ENCODE measurements around the gene OSBPL3. TPM values are rescaled to one million over a fixed set of nuclear protein-coding genes. Genes with fewer than 3 reads are reported as not detected.

OSBPL3 gene
- total RNA-seq, 1 experiment from 2014 or later = 9.2 TPM

DNA sequence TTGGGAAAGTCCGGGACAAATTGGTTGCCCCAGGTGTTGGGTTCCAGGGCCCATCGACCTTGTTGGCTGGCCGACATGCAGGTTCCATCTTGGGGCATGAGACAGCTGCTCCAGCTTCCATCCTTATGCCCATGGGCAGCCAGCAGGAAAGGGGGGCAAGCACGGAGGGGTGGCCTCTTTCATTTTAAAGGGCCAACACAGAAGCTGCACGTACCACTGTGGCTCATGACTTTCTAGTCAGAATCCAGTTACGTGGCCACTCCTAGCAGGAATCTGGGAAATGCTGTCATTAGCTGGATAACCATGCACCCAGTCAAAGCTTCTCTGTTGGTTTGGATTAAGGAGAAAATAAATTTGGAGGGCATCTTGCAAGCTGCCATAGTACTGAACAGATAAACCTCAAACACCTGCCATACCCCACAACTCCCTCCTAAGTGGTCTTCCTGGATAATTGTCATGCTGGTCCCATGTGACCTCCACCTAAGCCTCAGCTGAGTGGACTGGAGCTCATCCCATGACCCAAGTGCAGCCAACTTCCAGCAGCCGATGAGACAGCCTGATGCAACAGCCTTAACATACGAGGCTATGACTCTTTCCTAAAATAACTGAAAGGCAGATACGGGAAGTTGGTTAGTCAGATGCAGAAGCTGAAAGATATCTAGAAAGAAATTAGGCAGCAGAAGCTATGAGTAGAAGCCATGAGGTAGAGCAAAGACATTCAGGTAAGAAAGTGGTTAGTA is 201.3 kb downstream of the OSBPL3 start:
- H3K27me3 ChIP-seq (ENCODE audit: control insufficient read depth, insufficient read depth, low read length) = no peaks in the 10 kb centered on the region
- no peak for TF ChIP-seq POLR2AphosphoS5 (IDR thresholded peaks at IDR 0.05; ENCODE audit: low read depth, low read length)
- H3K9me3 ChIP-seq (ENCODE audit: control insufficient read depth, insufficient read depth, low read depth, low read length) = no peaks in the 10 kb centered on the region
- DNase-seq (ENCODE audit: low read depth, low spot score) (no peak), ATAC-seq (no peak)
- no peak overlapping the region for H3K27ac ChIP-seq (ENCODE audit: low read length)
- in situ Hi-C loops (cut with HindIII; ENCODE audit: low pct_unique_long_range_greater_than_20kb, low sequenced_read_pairs) = no loop called here
- intact Hi-C loops (cut with micrococcal nuclease; ENCODE audit: unreplicated experiment) = no loop called here
- H3K4me1 ChIP-seq (ENCODE audit: control insufficient read depth, insufficient read depth, low read length) = no peaks in the 10 kb centered on the region
- no peak overlapping the region for H3K4me3 ChIP-seq (ENCODE audit: low read depth in 2 of 2, low read length in 2 of 2)
- BruUV-seq (replicated peaks) = no TSS peak
- POLR2A ChIA-PET = no interaction called here
- no peaks in the 10 kb centered on the region for H3K36me3 ChIP-seq (ENCODE audit: control insufficient read depth, insufficient read depth, low read length)
- CTCF ChIA-PET = no interaction called here

DNA sequence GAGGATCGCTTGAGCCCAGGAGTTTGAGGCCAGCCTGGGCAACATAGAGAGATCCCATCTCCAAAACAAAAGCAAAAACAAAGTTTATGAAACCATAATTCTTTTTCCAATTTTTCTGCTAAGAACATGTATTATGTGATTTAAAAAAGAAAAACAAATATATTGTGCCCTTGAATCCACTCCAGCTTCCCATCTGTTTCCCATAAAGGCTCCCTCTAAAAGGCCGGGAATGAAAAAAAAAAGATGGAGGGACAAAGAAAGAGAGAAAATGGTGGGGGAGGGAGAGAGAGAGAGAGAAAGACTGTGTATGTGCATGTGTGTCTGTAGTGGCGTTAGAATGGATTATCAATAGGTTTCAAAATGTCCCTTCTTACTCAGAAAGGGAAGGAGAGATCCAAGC is 202.2 kb downstream of the OSBPL3 start:
- POLR2A ChIA-PET = no interaction called here
- DNase-seq (ENCODE audit: low read depth, low spot score) (no peak), ATAC-seq (no peak)
- CTCF ChIA-PET = no interaction called here
- Histone ChIP-seq H3K27me3 (ENCODE audit: control insufficient read depth, insufficient read depth, low read length) (no peaks in the 10 kb centered on the region), H3K36me3 (ENCODE audit: control insufficient read depth, insufficient read depth, low read length) (no peaks in the 10 kb centered on the region), H3K27ac (ENCODE audit: low read length) (no peak overlapping the region), H3K4me1 (ENCODE audit: control insufficient read depth, insufficient read depth, low read length) (no peaks in the 10 kb centered on the region), H3K4me3 (ENCODE audit: low read depth in 2 of 2, low read length in 2 of 2) (no peak overlapping the region), H3K9me3 (ENCODE audit: control insufficient read depth, insufficient read depth, low read depth, low read length) (no peaks in the 10 kb centered on the region)
- in situ Hi-C loops (cut with HindIII; ENCODE audit: low pct_unique_long_range_greater_than_20kb, low sequenced_read_pairs) = no loop called here
- intact Hi-C loops (cut with micrococcal nuclease; ENCODE audit: unreplicated experiment) = no loop called here
- TF ChIP-seq, protein P1, sequence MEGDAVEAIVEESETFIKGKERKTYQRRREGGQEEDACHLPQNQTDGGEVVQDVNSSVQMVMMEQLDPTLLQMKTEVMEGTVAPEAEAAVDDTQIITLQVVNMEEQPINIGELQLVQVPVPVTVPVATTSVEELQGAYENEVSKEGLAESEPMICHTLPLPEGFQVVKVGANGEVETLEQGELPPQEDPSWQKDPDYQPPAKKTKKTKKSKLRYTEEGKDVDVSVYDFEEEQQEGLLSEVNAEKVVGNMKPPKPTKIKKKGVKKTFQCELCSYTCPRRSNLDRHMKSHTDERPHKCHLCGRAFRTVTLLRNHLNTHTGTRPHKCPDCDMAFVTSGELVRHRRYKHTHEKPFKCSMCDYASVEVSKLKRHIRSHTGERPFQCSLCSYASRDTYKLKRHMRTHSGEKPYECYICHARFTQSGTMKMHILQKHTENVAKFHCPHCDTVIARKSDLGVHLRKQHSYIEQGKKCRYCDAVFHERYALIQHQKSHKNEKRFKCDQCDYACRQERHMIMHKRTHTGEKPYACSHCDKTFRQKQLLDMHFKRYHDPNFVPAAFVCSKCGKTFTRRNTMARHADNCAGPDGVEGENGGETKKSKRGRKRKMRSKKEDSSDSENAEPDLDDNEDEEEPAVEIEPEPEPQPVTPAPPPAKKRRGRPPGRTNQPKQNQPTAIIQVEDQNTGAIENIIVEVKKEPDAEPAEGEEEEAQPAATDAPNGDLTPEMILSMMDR (IDR thresholded peaks at IDR 0.05) = no peak
- TF ChIP-seq SIN3A (IDR thresholded peaks at IDR 0.05; ENCODE audit: borderline replicate concordance, insufficient read depth, low read depth, low read length) (no peak), POLR2AphosphoS5 (IDR thresholded peaks at IDR 0.05; ENCODE audit: low read depth, low read length) (no peak), TCF7L2 (IDR thresholded peaks at IDR 0.05; ENCODE audit: low read depth, low read length) (no peak)
- TF ChIP-seq, protein P2, sequence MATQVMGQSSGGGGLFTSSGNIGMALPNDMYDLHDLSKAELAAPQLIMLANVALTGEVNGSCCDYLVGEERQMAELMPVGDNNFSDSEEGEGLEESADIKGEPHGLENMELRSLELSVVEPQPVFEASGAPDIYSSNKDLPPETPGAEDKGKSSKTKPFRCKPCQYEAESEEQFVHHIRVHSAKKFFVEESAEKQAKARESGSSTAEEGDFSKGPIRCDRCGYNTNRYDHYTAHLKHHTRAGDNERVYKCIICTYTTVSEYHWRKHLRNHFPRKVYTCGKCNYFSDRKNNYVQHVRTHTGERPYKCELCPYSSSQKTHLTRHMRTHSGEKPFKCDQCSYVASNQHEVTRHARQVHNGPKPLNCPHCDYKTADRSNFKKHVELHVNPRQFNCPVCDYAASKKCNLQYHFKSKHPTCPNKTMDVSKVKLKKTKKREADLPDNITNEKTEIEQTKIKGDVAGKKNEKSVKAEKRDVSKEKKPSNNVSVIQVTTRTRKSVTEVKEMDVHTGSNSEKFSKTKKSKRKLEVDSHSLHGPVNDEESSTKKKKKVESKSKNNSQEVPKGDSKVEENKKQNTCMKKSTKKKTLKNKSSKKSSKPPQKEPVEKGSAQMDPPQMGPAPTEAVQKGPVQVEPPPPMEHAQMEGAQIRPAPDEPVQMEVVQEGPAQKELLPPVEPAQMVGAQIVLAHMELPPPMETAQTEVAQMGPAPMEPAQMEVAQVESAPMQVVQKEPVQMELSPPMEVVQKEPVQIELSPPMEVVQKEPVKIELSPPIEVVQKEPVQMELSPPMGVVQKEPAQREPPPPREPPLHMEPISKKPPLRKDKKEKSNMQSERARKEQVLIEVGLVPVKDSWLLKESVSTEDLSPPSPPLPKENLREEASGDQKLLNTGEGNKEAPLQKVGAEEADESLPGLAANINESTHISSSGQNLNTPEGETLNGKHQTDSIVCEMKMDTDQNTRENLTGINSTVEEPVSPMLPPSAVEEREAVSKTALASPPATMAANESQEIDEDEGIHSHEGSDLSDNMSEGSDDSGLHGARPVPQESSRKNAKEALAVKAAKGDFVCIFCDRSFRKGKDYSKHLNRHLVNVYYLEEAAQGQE (IDR thresholded peaks at IDR 0.05; ENCODE audit: insufficient read depth in 1 of 2, low read depth in 2 of 2, low read length in 1 of 2) = no peak
- no TSS peak for BruUV-seq (replicated peaks)

DNA sequence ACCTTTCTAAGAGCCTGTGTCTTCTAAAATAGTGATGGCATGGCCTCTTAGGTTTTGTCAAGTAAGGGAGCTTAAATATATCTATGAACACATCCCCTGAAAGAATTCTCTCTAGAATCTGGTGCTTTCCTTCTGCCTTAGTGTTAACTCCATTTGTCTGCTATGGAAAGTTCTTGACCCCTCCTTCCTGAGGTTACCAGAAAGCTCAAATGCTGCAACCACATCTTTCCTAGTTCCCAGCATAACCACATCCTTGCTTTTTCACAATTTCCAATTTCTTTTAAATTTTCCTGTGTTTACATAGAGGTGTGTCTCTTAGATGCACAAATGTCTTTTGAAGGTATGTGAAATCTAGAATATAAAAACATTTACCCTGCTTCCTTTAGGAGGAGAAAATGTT is 206.3 kb downstream of the OSBPL3 start:
- H3K27ac ChIP-seq (ENCODE audit: low read length) = no peak overlapping the region
- DNase-seq (ENCODE audit: low read depth, low spot score) = no peak
- no peaks in the 10 kb centered on the region for H3K27me3 ChIP-seq (ENCODE audit: control insufficient read depth, insufficient read depth, low read length)
- no peaks in the 10 kb centered on the region for H3K36me3 ChIP-seq (ENCODE audit: control insufficient read depth, insufficient read depth, low read length)
- no peak for ATAC-seq
- CTCF ChIA-PET = no interaction called here
- no peaks in the 10 kb centered on the region for H3K4me1 ChIP-seq (ENCODE audit: control insufficient read depth, insufficient read depth, low read length)
- no peaks in the 10 kb centered on the region for H3K9me3 ChIP-seq (ENCODE audit: control insufficient read depth, insufficient read depth, low read depth, low read length)
- BruUV-seq (replicated peaks) = no TSS peak
- in situ Hi-C loops (cut with HindIII; ENCODE audit: low pct_unique_long_range_greater_than_20kb, low sequenced_read_pairs) (no loop called here), intact Hi-C loops (cut with micrococcal nuclease; ENCODE audit: unreplicated experiment) (no loop called here)
- no peak overlapping the region for H3K4me3 ChIP-seq (ENCODE audit: low read depth in 2 of 2, low read length in 2 of 2)
- POLR2A ChIA-PET = no interaction called here
- TF ChIP-seq POLR2AphosphoS5 (IDR thresholded peaks at IDR 0.05; ENCODE audit: low read depth, low read length) (no peak), SIN3A (IDR thresholded peaks at IDR 0.05; ENCODE audit: borderline replicate concordance, insufficient read depth, low read depth, low read length) (no peak), TCF7L2 (IDR thresholded peaks at IDR 0.05; ENCODE audit: low read depth, low read length) (no peak)
- TF ChIP-seq, protein P2 (IDR thresholded peaks at IDR 0.05; ENCODE audit: insufficient read depth in 1 of 2, low read depth in 2 of 2, low read length in 1 of 2) = no peak
- TF ChIP-seq, protein P1 (IDR thresholded peaks at IDR 0.05) = no peak

Data from Panc1 (cell line).